HFF-Myc (cell line): ENCODE results near the gene ATP11B.

Source experiments
- DNase-seq: peaks from one replicate; pipeline ENCODE4 v3.0.0-alpha.2; 2011; ENCODE audit warnings: low read depth; ENCODE audit errors: extremely low read depth
- H3K4me3 ChIP-seq: replicated peaks from 2 replicates; pipeline ENCODE4 v1.5.1; 2011; ENCODE audit warnings: low read depth, mild to moderate bottlenecking, control low read depth, low read length
- TF ChIP-seq, protein P1 (sequence below): IDR thresholded peaks from 2 replicates; pipeline ENCODE4 v1.5.1; 2012; ENCODE audit warnings: mild to moderate bottlenecking, low read depth, low read length, control low read depth; ENCODE audit errors: missing control alignments

Gene ATP11B

DNA sequence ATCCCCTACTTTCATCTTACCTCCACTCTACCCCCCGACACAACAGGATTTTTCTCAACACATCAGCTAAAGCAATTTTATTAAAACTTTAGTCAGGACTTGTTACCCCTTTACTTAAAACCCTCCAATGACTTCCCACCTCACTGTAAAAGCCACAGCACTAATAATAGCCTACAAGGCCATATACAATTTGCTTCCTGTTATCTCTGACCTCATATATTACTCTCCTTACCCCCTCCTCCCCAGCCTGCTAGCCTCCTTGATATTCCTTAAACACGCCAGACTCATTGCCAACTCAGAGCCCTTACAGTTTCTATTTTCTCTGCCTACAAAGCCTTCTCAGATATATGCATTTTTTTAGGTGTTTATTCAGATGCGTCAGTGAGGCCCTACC, 132.6 kb downstream of the ATP11B start:
- H3K4me3 ChIP-seq, result no peak overlapping the region
- no peak for DNase-seq
- TF ChIP-seq, protein P1, sequence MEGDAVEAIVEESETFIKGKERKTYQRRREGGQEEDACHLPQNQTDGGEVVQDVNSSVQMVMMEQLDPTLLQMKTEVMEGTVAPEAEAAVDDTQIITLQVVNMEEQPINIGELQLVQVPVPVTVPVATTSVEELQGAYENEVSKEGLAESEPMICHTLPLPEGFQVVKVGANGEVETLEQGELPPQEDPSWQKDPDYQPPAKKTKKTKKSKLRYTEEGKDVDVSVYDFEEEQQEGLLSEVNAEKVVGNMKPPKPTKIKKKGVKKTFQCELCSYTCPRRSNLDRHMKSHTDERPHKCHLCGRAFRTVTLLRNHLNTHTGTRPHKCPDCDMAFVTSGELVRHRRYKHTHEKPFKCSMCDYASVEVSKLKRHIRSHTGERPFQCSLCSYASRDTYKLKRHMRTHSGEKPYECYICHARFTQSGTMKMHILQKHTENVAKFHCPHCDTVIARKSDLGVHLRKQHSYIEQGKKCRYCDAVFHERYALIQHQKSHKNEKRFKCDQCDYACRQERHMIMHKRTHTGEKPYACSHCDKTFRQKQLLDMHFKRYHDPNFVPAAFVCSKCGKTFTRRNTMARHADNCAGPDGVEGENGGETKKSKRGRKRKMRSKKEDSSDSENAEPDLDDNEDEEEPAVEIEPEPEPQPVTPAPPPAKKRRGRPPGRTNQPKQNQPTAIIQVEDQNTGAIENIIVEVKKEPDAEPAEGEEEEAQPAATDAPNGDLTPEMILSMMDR, result no peak

DNA sequence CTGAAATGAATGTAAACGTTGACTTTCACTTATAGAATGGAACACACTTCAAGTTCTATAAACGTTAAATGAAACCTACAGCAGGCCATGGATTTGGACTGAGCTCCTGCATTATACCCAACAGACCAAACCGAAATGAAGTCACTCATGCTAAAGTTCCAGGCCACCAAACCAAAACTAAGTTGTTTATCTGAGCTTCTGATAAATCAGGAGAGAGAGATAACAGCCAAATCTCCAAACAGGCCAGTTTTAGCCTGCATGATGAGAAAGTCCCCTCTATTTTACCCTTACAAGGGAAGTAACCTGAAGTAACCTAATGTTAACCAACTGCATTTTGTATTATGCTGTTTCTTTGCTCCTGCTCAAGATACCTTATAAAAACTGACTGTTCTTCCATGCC, 142.5 kb downstream of the ATP11B start:
- DNase-seq, result no peak
- TF ChIP-seq, protein P1, result no peak

GRCh38 chr3:182936239-182936917, 143.1 kb downstream of the ATP11B start:
- no peak for DNase-seq
- TF ChIP-seq, protein P1, result no peak
- H3K4me3 ChIP-seq, result no peak overlapping the region

More for the DNA sequence above, 142.5 kb downstream of the ATP11B start:
- no peak overlapping the region for H3K4me3 ChIP-seq

- H3K4me3 ChIP-seq, result no peak overlapping the region
- TF ChIP-seq, protein P1, result no peak
- DNase-seq, result no peak
These were observed 143.6 kb downstream of the ATP11B start for GRCh38 chr3:182936918-182937285.

DNA sequence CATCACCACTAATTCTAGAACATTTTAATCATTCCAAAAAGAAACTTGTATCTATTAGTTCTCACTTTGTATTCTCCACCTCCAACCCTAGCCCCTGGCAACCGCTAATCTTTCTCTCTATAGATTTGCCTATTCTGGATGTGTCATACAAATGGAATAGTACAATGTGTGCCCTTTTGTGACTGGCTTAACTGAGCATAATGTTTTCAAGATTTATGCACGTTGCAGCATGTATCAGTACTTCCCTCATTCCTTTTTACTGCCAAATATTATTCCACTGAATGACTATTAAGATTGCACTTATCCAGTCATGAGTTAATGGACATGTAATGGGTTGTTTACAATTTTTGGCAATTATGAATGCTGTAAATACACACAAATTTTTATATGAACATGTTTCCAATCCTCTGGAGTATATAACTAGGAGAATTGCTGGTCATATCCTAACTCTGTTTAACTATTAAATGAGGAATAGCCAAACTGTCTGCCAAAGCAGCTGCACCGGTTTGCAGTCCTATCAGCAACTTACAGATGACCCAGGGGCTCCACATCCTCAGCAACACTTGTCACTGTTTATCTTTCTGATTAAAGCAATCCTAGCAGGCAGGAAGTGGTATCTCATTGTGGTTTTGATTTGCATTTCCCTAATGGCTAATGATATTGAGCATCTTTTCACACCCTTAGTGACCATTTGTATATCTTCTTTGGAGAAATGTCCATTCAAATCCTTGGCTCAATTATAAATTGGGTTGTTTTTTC, 144.2 kb downstream of the ATP11B start:
- TF ChIP-seq, protein P1, result no peak
- DNase-seq, result no peak
- no peak overlapping the region for H3K4me3 ChIP-seq

DNA sequence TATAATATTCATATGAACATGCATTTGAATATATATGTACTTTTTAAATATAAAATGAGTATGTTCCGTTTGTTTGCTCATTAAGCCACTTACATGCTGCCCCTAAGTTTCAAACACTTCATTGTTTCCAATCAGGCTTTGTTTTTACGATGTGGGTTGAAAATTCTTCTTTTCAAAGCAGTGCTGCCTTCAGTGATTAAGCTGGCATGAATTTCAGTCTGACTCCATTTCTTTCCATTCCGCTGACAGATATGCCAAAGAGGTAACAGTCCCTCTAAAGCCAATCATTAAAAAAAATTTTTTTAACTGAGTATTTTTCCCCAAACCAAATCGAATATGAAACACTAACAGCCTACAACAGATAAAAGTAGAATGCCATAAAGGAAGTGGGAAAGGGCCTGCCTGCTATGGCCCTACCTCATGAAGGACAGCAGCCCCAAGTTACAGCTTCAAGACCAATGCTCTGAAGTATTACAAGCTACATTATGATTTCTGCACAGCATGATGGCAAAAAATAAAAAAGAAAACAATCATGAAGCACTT, 147.0 kb downstream of the ATP11B start:
- TF ChIP-seq, protein P1, result no peak
- H3K4me3 ChIP-seq, result no peak overlapping the region
- no peak for DNase-seq
